ENCODE results near the gene ZNF786. TPM values are rescaled to one million over a fixed set of nuclear protein-coding genes. Genes with fewer than 3 reads are reported as not detected.

ZNF786 gene
- total and polyA plus RNA-seq, 2 experiments from 2014 or later: 6.1 to 19.8 TPM

DNA sequence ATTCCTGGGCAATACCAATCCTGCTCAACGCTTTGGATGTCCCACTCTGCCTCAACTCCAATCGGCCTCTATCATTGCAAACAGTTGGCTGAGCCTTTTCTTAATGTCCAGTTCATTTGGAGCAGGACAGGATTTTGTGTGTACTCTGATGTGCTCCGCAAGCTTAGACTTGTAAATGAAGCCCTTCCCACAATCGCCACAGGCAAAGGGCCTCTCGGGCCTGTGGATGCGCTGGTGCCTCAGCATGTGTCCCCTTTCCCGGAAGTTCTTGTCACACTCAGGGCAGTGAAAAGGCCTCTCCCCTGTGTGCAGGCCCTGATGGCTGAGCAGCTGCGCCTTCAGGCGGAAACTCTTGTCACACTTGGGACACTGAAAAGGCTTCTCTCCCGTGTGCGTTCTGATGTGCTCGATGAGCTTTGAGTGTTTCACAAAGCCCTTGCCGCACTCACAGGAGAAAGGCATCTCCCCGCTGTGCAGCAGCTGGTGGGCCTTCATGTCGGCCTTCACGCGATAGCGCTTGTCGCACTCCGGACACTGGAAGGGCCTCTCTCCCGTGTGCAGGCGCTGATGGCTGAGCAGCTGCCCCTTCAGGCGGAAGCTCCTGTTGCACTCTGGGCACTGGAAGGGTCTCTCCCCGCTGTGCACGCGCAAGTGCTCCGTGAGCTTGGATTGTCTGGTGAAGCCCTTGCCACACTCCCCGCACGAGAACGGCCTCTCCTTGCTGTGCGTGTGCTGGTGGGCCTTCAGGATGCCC is 20.0 kb downstream of the ZNF786 start:
- DNase-seq (ENCODE audit: low spot score) (no peak), ATAC-seq (no peak)
- H3K27me3 ChIP-seq (ENCODE audit: insufficient read depth): no peaks in the 10 kb centered on the region
- no peaks in the 10 kb centered on the region; the same call in 1 of the 2 replicates for H4K20me1 ChIP-seq (replicated peaks; ENCODE audit: insufficient read depth)
- H3K4me3 ChIP-seq: no peak overlapping the region
- H3K36me3 ChIP-seq (ENCODE audit: insufficient read depth): peaks cover 31% of the 10 kb centered on the region
- peaks cover 51% of the 10 kb centered on the region for H3K36me3 Mint-ChIP-seq (ENCODE audit: low read depth)
- peaks cover 3% of the 10 kb centered on the region for H3K27me3 Mint-ChIP-seq (ENCODE audit: insufficient read depth, low read depth, poor library complexity)
- no peaks in the 10 kb centered on the region; the same call in 1 of the 2 replicates for H3K4me1 ChIP-seq (ENCODE audit: insufficient read depth)
- no peak overlapping the region for H2AFZ ChIP-seq
- TF ChIP-seq, protein P1, sequence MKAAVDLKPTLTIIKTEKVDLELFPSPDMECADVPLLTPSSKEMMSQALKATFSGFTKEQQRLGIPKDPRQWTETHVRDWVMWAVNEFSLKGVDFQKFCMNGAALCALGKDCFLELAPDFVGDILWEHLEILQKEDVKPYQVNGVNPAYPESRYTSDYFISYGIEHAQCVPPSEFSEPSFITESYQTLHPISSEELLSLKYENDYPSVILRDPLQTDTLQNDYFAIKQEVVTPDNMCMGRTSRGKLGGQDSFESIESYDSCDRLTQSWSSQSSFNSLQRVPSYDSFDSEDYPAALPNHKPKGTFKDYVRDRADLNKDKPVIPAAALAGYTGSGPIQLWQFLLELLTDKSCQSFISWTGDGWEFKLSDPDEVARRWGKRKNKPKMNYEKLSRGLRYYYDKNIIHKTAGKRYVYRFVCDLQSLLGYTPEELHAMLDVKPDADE (IDR thresholded peaks at IDR 0.05): no peak
- no peak overlapping the region for H3K4me3 Mint-ChIP-seq
- H3K27ac ChIP-seq (ENCODE audit: low read depth): peak overlapping the region; percentile 26; the same call in 1 of the 2 replicates
- 0 out of 3 replicates have a peak, but pooled peaks cover 5% of the 10 kb centered on the region for H3K4me1 Mint-ChIP-seq
- no peaks in the 10 kb centered on the region for H3K9me2 ChIP-seq (ENCODE audit: insufficient read depth)
- no peaks in the 10 kb centered on the region for H3K9me3 Mint-ChIP-seq
- H3F3A ChIP-seq (replicated peaks; ENCODE audit: low read depth): peaks cover 43% of the 10 kb centered on the region
- no peak overlapping the region for H3K27ac Mint-ChIP-seq
- no peak overlapping the region for H3K4me2 ChIP-seq
- peaks cover 10% of the 10 kb centered on the region for H3K79me2 ChIP-seq (replicated peaks; ENCODE audit: insufficient read depth)

GRCh38 chr7:149067869-149068268 is 22.6 kb downstream of the ZNF786 start:
- H3K4me2 ChIP-seq: no peak overlapping the region
- peak overlapping the region; percentile 6; the same call in 1 of the 2 replicates for H3K27ac ChIP-seq (ENCODE audit: low read depth)
- H3K4me1 ChIP-seq (ENCODE audit: insufficient read depth): no peaks in the 10 kb centered on the region; the same call in 1 of the 2 replicates
- Mint-ChIP-seq H3K27me3 (ENCODE audit: insufficient read depth, low read depth, poor library complexity) (peaks cover 11% of the 10 kb centered on the region), H3K4me3 (no peak overlapping the region), H3K9me3 (no peaks in the 10 kb centered on the region), H3K4me1 (peaks cover 8% of the 10 kb centered on the region; the same call in 2 of the 3 replicates), H3K36me3 (ENCODE audit: low read depth) (peaks cover 40% of the 10 kb centered on the region), H3K27ac (no peak overlapping the region)
- H2AFZ ChIP-seq: no peak overlapping the region
- H3K4me3 ChIP-seq: no peak overlapping the region
- peak in 1 of 2 experiments; percentile 44; a peak in 3 of 4 replicates for TF ChIP-seq CTCF (conservative IDR thresholded peaks at IDR 0.05; ENCODE audit: low read depth in 2 of 2)
- TF ChIP-seq, protein P2, sequence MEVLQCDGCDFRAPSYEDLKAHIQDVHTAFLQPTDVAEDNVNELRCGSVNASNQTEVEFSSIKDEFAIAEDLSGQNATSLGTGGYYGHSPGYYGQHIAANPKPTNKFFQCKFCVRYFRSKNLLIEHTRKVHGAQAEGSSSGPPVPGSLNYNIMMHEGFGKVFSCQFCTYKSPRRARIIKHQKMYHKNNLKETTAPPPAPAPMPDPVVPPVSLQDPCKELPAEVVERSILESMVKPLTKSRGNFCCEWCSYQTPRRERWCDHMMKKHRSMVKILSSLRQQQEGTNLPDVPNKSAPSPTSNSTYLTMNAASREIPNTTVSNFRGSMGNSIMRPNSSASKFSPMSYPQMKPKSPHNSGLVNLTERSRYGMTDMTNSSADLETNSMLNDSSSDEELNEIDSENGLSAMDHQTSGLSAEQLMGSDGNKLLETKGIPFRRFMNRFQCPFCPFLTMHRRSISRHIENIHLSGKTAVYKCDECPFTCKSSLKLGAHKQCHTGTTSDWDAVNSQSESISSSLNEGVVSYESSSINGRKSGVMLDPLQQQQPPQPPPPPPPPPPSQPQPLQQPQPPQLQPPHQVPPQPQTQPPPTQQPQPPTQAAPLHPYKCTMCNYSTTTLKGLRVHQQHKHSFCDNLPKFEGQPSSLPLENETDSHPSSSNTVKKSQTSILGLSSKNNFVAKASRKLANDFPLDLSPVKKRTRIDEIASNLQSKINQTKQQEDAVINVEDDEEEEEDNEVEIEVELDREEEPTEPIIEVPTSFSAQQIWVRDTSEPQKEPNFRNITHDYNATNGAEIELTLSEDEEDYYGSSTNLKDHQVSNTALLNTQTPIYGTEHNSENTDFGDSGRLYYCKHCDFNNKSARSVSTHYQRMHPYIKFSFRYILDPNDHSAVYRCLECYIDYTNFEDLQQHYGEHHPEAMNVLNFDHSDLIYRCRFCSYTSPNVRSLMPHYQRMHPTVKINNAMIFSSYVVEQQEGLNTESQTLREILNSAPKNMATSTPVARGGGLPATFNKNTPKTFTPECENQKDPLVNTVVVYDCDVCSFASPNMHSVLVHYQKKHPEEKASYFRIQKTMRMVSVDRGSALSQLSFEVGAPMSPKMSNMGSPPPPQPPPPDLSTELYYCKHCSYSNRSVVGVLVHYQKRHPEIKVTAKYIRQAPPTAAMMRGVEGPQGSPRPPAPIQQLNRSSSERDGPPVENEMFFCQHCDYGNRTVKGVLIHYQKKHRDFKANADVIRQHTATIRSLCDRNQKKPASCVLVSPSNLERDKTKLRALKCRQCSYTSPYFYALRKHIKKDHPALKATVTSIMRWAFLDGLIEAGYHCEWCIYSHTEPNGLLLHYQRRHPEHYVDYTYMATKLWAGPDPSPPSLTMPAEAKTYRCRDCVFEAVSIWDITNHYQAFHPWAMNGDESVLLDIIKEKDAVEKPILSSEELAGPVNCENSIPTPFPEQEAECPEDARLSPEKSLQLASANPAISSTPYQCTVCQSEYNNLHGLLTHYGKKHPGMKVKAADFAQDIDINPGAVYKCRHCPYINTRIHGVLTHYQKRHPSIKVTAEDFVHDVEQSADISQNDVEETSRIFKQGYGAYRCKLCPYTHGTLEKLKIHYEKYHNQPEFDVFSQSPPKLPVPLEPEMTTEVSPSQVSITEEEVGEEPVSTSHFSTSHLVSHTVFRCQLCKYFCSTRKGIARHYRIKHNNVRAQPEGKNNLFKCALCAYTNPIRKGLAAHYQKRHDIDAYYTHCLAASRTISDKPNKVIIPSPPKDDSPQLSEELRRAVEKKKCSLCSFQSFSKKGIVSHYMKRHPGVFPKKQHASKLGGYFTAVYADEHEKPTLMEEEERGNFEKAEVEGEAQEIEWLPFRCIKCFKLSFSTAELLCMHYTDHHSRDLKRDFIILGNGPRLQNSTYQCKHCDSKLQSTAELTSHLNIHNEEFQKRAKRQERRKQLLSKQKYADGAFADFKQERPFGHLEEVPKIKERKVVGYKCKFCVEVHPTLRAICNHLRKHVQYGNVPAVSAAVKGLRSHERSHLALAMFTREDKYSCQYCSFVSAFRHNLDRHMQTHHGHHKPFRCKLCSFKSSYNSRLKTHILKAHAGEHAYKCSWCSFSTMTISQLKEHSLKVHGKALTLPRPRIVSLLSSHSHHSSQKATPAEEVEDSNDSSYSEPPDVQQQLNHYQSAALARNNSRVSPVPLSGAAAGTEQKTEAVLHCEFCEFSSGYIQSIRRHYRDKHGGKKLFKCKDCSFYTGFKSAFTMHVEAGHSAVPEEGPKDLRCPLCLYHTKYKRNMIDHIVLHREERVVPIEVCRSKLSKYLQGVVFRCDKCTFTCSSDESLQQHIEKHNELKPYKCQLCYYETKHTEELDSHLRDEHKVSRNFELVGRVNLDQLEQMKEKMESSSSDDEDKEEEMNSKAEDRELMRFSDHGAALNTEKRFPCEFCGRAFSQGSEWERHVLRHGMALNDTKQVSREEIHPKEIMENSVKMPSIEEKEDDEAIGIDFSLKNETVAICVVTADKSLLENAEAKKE (CRISPR knock-in tag; IDR thresholded peaks at IDR 0.05): no peak
- no peaks in the 10 kb centered on the region for H3K9me2 ChIP-seq (ENCODE audit: insufficient read depth)
- DNase-seq (ENCODE audit: low spot score) (peak; percentile 50), ATAC-seq (no peak)
- peaks cover 10% of the 10 kb centered on the region for H3K79me2 ChIP-seq (replicated peaks; ENCODE audit: insufficient read depth)
- H3K27me3 ChIP-seq (ENCODE audit: insufficient read depth): no peaks in the 10 kb centered on the region
- H3K36me3 ChIP-seq (ENCODE audit: insufficient read depth): peaks cover 21% of the 10 kb centered on the region
- peaks cover 35% of the 10 kb centered on the region for H3F3A ChIP-seq (replicated peaks; ENCODE audit: low read depth)
- H4K20me1 ChIP-seq (replicated peaks; ENCODE audit: insufficient read depth): no peaks in the 10 kb centered on the region; the same call in 1 of the 2 replicates
